Ishikawa (cell line): ENCODE results near the gene CADM2.

Source experiments
- CEBPB ChIP-seq: IDR thresholded peaks from 2 replicates; pipeline ENCODE4 v1.6.1; 2012
- EGR1 ChIP-seq: IDR thresholded peaks from 2 replicates; pipeline ENCODE4 v1.6.1; 2012
- EP300 ChIP-seq: IDR thresholded peaks from 2 replicates; pipeline ENCODE4 v1.6.1; 2012; ENCODE audit warnings: borderline replicate concordance
- MAX ChIP-seq: IDR thresholded peaks from 2 replicates; pipeline ENCODE4 v1.6.1; 2012
- NFIC ChIP-seq: IDR thresholded peaks from 2 replicates; pipeline ENCODE4 v1.6.1; 2012
- RAD21 ChIP-seq: IDR thresholded peaks from 2 replicates; pipeline ENCODE4 v1.6.1; 2012; ENCODE audit warnings: low read depth
- TEAD4 ChIP-seq: IDR thresholded peaks from 2 replicates; pipeline ENCODE4 v1.6.1; 2012
- YY1 ChIP-seq: IDR thresholded peaks from 2 replicates; pipeline ENCODE4 v1.6.1; 2012; ENCODE audit warnings: low read depth
- TF ChIP-seq, protein P1 (sequence below): IDR thresholded peaks from 2 replicates; pipeline ENCODE4 v1.6.1; 2012; ENCODE audit warnings: low read depth, mild to moderate bottlenecking
- TF ChIP-seq, protein P2 (sequence below): IDR thresholded peaks from 2 replicates; pipeline ENCODE4 v1.6.1; 2012

DNA sequence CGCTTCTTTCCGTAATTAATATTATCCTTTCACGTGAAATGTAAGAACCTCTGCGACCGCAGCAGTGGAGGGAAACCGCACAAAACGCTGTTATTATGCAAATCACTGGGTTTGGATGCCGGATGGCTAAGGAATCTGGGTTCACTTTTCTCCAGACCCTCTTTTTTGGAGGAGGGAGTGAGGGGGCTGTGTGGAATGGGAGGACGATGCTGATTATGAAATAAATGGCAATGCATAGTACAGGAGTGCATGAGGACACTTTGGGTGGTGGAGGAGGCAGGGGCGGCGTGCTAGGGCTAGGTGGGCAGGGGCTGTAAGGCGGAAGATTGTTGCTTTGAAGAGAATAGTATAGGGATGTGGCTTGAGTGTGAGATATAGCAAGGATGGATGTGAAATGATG lies 1.8 kb downstream of the CADM2 start:
- no peak for TF ChIP-seq CEBPB
- TF ChIP-seq, protein P1, sequence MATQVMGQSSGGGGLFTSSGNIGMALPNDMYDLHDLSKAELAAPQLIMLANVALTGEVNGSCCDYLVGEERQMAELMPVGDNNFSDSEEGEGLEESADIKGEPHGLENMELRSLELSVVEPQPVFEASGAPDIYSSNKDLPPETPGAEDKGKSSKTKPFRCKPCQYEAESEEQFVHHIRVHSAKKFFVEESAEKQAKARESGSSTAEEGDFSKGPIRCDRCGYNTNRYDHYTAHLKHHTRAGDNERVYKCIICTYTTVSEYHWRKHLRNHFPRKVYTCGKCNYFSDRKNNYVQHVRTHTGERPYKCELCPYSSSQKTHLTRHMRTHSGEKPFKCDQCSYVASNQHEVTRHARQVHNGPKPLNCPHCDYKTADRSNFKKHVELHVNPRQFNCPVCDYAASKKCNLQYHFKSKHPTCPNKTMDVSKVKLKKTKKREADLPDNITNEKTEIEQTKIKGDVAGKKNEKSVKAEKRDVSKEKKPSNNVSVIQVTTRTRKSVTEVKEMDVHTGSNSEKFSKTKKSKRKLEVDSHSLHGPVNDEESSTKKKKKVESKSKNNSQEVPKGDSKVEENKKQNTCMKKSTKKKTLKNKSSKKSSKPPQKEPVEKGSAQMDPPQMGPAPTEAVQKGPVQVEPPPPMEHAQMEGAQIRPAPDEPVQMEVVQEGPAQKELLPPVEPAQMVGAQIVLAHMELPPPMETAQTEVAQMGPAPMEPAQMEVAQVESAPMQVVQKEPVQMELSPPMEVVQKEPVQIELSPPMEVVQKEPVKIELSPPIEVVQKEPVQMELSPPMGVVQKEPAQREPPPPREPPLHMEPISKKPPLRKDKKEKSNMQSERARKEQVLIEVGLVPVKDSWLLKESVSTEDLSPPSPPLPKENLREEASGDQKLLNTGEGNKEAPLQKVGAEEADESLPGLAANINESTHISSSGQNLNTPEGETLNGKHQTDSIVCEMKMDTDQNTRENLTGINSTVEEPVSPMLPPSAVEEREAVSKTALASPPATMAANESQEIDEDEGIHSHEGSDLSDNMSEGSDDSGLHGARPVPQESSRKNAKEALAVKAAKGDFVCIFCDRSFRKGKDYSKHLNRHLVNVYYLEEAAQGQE, result no peak
- no peak for TF ChIP-seq EGR1
- no peak for TF ChIP-seq TEAD4
- no peak for TF ChIP-seq YY1
- no peak for TF ChIP-seq EP300
- TF ChIP-seq NFIC, result no peak
- no peak for TF ChIP-seq RAD21
- no peak for TF ChIP-seq MAX
- TF ChIP-seq, protein P2, sequence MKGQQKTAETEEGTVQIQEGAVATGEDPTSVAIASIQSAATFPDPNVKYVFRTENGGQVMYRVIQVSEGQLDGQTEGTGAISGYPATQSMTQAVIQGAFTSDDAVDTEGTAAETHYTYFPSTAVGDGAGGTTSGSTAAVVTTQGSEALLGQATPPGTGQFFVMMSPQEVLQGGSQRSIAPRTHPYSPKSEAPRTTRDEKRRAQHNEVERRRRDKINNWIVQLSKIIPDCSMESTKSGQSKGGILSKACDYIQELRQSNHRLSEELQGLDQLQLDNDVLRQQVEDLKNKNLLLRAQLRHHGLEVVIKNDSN, result no peak
